ENCODE data around the gene CDH20. TPM values are rescaled to one million over a fixed set of nuclear protein-coding genes. Genes with fewer than 3 reads are reported as not detected.

CDH20 gene
- total RNA-seq, 1 donor: not detected

- DNase-seq (ENCODE audit: insufficient read length, low spot score, missing footprints): no peak
- no peak overlapping the region for H3K4me2 ChIP-seq (ENCODE audit: insufficient read depth, low read length)
- no peaks in the 10 kb centered on the region for H3K36me3 ChIP-seq (ENCODE audit: insufficient read depth, low read length)
- peaks cover 8% of the 10 kb centered on the region for H3K4me1 ChIP-seq (ENCODE audit: insufficient read depth, low read length)
- TF ChIP-seq CTCF (IDR thresholded peaks at IDR 0.05; ENCODE audit: extremely low read depth, low read depth, low read length): no peak
- no peaks in the 10 kb centered on the region for H3K9me3 ChIP-seq (ENCODE audit: low read depth, low read length)
- no peak overlapping the region for H3K4me3 ChIP-seq (ENCODE audit: insufficient read depth, low read length)
- no peak overlapping the region for H3K27ac ChIP-seq (ENCODE audit: low read depth, low read length)
- no peaks in the 10 kb centered on the region for H3K27me3 ChIP-seq (ENCODE audit: insufficient read depth, low read length)
- no peaks in the 10 kb centered on the region for H4K20me1 ChIP-seq (ENCODE audit: insufficient read depth, low read length)
- no peak overlapping the region for H2AFZ ChIP-seq (ENCODE audit: low read length)
- no peaks in the 10 kb centered on the region for H3K79me2 ChIP-seq (ENCODE audit: insufficient read depth, low read length)
These were observed 245.6 kb downstream of the CDH20 start for GRCh38 chr18:61578846-61579245.

- Histone ChIP-seq H3K4me2 (ENCODE audit: insufficient read depth, low read length) (peak overlapping the region; percentile 3), H3K4me3 (ENCODE audit: insufficient read depth, low read length) (no peak overlapping the region), H3K9me3 (ENCODE audit: low read depth, low read length) (no peaks in the 10 kb centered on the region), H3K36me3 (ENCODE audit: insufficient read depth, low read length) (no peaks in the 10 kb centered on the region), H3K79me2 (ENCODE audit: insufficient read depth, low read length) (no peaks in the 10 kb centered on the region), H3K27ac (ENCODE audit: low read depth, low read length) (no peak overlapping the region), H3K27me3 (ENCODE audit: insufficient read depth, low read length) (no peaks in the 10 kb centered on the region), H4K20me1 (ENCODE audit: insufficient read depth, low read length) (no peaks in the 10 kb centered on the region), H2AFZ (ENCODE audit: low read length) (no peak overlapping the region), H3K4me1 (ENCODE audit: insufficient read depth, low read length) (peaks cover 8% of the 10 kb centered on the region)
- DNase-seq (ENCODE audit: insufficient read length, low spot score, missing footprints): peak; percentile 71
- no peak for TF ChIP-seq CTCF (IDR thresholded peaks at IDR 0.05; ENCODE audit: extremely low read depth, low read depth, low read length)
These were observed 246.4 kb downstream of the CDH20 start for GRCh38 chr18:61579581-61579980.

GRCh38 chr18:61580046-61580445, 246.8 kb downstream of the CDH20 start:
- H3K27ac ChIP-seq (ENCODE audit: low read depth, low read length): no peak overlapping the region
- H3K4me1 ChIP-seq (ENCODE audit: insufficient read depth, low read length): peaks cover 8% of the 10 kb centered on the region

GRCh38 chr18:61581578-61582201, 248.5 kb downstream of the CDH20 start:
- DNase-seq (ENCODE audit: insufficient read length, low spot score, missing footprints): peak; percentile 88
- Histone ChIP-seq H3K4me1 (ENCODE audit: insufficient read depth, low read length) (peaks cover 3% of the 10 kb centered on the region), H3K27ac (ENCODE audit: low read depth, low read length) (no peak overlapping the region)

More at GRCh38 chr18:61580046-61580445, 246.8 kb downstream of the CDH20 start:
- Histone ChIP-seq H3K27me3 (ENCODE audit: insufficient read depth, low read length) (no peaks in the 10 kb centered on the region), H3K36me3 (ENCODE audit: insufficient read depth, low read length) (no peaks in the 10 kb centered on the region), H3K9me3 (ENCODE audit: low read depth, low read length) (no peaks in the 10 kb centered on the region), H3K4me2 (ENCODE audit: insufficient read depth, low read length) (no peak overlapping the region), H3K4me3 (ENCODE audit: insufficient read depth, low read length) (no peak overlapping the region), H2AFZ (ENCODE audit: low read length) (no peak overlapping the region), H3K79me2 (ENCODE audit: insufficient read depth, low read length) (no peaks in the 10 kb centered on the region), H4K20me1 (ENCODE audit: insufficient read depth, low read length) (no peaks in the 10 kb centered on the region)
- DNase-seq (ENCODE audit: insufficient read length, low spot score, missing footprints): no peak
- no peak for TF ChIP-seq CTCF (IDR thresholded peaks at IDR 0.05; ENCODE audit: extremely low read depth, low read depth, low read length)

More at GRCh38 chr18:61581578-61582201, 248.5 kb downstream of the CDH20 start:
- Histone ChIP-seq H3K27me3 (ENCODE audit: insufficient read depth, low read length) (no peaks in the 10 kb centered on the region), H2AFZ (ENCODE audit: low read length) (peak overlapping the region; percentile 74), H3K4me3 (ENCODE audit: insufficient read depth, low read length) (peak overlapping the region; percentile 73), H3K4me2 (ENCODE audit: insufficient read depth, low read length) (peak overlapping the region; percentile 91), H3K9me3 (ENCODE audit: low read depth, low read length) (no peaks in the 10 kb centered on the region), H3K36me3 (ENCODE audit: insufficient read depth, low read length) (no peaks in the 10 kb centered on the region), H4K20me1 (ENCODE audit: insufficient read depth, low read length) (no peaks in the 10 kb centered on the region), H3K79me2 (ENCODE audit: insufficient read depth, low read length) (no peaks in the 10 kb centered on the region)
- TF ChIP-seq CTCF (IDR thresholded peaks at IDR 0.05; ENCODE audit: extremely low read depth, low read depth, low read length): peak; percentile 95

Data from osteoblast (primary cell).